GM04503 (cell line): ENCODE measurements around the gene GET4.
A peak's percentile ranks its signal among the peaks of the same experiment; 100 is the strongest.
"Not testable (repeated sequence)": the region's sequence is repeated elsewhere in the genome, so short reads cannot be mapped to it uniquely, and the experiment has no call there.

ENCODE experiments used
- DNase-seq: peaks from one replicate; pipeline ENCODE4 v3.0.0-alpha.2; 2012; ENCODE audit warnings: low read depth

Gene GET4

DNA sequence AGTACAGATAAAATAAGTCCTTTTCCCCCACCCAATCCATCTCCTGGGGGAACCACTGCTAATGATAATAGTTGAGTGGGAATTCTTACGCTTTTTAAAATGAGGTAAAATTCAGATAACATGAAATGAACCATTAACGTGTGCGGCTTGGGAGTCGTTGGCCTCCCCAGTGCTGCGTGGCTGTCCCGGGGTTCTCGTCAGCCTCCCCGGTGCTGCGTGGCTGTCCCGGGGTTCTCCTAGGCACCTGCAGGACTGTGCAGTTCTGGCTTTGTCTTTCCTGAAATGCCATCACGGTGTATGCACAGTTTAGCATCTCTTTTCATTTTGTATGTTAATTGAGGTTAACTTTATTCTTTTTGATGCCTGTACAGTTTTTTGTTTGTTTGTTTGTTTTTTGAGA lies 30.6 kb upstream of the GET4 start:
- DNase-seq: no peak

- not testable (repeated sequence) for DNase-seq
These were observed 29.2 kb upstream of the GET4 start for GRCh38 chr7:846958-847650.

- not testable (repeated sequence) for DNase-seq
These were observed 28.6 kb upstream of the GET4 start for GRCh38 chr7:847728-848127.

- DNase-seq: no peak
These were observed 27.2 kb upstream of the GET4 start for GRCh38 chr7:849145-849544.

DNA sequence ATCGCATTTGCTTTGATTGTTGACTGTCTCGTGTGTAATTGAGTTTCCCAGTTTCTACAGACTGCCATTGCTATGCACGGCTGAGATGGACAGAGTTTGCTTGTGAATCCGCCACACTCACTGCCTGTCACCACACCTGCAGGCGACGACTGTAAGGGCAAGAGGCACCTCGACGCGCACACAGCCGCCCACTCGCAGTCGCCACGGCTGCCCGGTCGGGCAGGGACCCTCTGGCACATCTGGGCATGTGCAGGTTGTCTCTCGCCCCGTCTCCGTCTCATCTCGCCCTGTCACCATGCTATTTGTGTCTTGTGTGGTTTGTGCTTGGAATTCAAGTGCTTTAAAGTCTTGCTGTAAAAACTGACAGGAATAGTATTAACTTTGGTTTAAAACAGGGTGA lies 26.6 kb upstream of the GET4 start:
- no peak for DNase-seq

- no peak for DNase-seq
These were observed 25.1 kb upstream of the GET4 start for GRCh38 chr7:851204-851603.

DNA sequence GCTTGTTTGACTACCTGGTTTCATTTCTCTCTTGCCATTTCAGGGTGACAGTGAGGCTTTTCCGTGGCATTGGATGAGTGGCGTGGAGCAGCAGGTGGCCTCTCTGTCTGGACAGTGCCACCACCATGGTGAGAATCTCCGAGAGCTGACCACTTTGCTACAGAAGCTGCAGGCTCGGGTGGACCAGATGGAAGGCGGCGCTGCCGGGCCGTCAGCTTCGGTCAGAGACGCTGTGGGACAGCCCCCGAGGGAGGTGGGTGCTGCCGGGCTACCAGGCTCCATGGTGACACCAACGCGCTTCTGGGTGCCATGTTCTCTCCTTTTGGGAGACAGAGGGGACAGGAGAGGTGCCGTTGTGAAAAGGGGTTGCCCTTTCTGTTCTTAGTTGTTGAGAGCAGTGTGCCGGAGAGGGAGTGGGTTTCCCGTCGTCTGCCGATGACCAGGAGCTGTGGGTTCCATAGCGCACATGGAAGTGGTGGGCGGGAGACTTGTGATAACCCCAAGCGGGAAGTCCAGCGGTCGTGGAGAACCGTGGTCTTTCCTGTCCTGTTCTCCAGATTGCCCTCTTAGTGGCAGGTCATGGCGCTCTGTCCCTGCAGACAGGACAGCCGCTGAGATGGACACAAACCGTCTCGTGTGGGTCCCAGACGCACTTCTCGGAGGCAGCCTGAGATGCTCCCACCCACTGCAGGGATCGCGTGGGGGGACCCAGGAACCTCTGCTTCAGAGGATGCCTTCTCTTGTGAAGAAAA lies 22.8 kb upstream of the GET4 start:
- DNase-seq: no peak

DNA sequence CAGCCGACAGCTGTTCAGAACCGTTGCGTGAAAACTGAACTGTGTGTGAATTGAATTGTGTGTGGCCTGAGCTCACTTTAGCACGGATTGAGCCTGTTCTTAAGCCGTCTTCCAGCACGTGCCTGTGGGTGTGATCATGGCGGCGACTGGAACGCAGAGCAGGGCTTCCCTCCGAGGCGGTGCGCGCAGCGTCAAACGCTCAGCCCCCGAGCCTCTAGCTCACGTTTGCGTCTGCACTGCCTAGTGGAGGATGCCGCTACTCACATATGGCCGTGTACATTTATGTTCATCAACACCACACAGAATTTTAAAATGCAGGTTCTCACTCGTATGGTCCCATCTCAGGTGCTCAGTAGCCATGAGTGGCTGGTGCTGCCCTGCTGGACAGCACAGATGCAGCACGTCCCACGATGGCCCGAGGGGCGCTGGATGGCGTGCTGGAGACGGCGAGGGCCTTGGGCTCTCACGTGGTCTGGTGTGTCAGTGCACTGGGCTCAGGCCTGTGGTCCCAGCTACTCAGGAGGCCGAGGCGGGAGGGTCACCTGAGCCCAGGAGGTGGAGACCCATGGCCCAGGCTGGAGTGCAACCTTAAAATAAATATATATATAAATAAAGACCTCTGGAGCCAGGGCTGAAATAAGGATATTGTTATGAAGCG lies 22.1 kb upstream of the GET4 start:
- no peak for DNase-seq

DNA sequence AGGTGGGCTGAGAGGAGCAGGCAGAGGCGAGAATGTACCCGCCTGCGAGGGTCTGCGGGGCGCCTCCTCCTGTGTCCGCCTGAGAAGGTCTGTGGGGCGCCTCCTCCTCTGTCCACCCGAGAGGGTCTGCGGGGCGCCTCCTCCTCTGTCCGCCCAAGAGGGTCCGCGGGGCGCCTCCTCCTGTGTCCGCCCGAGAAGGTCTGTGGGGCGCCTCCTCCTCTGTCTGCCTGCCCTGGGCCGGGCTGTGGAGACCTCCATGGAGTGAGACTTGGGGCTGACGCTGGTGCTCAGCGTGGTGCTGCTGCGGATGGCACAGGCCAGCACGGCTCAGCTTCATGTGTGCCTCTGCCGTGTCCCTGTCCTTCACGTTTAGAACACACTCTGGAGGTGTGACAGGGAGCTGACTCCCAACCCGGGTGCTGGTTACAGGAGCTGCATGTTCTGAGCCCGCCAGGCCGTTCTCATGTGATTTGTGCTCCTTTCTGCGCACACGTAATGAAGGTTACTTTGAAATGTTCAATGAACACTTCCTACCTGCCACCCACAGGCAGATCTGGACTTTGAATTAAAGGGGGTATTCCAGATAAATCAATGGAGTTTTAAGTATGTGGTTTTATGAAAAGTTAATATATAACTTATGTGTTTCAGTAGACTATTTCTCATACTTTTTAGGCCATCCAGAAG lies 20.5 kb upstream of the GET4 start:
- no peak for DNase-seq

DNA sequence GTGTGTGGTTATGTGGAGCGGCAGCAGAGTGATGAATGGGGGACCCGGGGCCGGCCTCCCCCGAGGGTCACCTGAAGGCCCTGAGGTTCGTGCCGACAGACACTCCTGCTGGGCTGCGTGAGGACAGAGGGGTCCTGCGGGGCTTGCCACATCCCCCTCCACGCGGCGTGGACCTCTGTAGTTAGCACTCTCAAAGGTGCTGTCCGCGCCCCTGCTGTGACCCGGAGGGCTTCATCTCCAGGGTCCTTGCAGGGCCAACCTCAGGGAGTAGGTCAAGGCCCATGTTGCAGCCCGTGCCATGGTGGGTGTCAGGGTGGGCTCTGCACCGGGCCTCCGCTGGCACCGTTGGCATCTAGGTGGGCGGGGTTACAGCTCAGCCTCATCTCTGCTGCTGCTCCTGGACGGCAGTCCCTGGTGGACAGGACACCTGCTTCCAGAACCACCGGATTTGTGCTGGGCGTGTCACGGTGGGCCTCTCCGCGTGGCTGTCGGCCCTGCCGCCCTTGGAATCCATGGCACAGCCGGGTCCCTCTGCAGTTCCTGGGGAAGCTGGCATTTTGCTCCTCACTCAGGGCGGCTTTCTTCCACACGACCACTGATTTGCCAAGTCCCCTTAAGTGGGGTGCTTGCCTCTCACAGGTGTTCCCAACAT lies 19.8 kb upstream of the GET4 start:
- no peak for DNase-seq

DNA sequence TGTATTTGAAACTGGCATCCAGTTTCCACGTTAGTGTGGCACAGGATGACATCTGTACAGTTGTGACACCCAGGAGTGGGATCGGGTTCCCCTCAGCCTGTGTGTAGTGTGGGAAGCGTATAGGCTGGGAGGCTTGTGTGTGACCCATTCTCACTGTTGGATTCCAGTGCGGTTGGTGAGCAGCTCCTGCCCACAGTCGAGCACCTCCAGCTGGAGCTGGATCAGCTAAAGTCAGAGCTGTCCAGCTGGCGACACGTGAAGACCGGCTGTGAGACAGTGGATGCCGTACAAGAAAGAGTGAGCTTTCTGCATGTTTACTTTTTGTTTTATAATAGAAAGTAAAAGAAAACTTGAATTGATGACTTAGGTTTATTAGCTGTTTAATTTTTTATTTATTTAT lies 18.7 kb upstream of the GET4 start:
- DNase-seq: no peak

GRCh38 chr7:859359-860030 lies 16.9 kb upstream of the GET4 start:
- no peak for DNase-seq

DNA sequence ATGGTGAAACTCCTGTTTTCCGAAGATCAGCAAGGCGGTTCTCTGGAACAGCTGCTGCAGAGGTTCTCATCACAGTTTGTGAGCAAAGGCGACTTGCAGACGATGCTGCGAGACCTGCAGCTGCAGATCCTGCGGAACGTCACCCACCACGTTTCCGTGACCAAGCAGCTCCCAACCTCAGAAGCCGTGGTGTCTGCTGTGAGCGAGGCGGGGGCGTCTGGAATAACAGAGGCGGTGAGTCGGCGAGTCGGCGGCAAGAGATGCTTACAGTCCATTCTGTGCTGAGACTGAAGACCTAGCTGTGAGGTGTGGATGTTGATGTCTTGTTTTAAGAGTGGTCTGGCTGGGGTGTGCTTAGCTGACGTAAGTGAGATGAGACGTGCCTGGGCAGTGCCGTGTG lies 16.2 kb upstream of the GET4 start:
- DNase-seq: no peak

DNA sequence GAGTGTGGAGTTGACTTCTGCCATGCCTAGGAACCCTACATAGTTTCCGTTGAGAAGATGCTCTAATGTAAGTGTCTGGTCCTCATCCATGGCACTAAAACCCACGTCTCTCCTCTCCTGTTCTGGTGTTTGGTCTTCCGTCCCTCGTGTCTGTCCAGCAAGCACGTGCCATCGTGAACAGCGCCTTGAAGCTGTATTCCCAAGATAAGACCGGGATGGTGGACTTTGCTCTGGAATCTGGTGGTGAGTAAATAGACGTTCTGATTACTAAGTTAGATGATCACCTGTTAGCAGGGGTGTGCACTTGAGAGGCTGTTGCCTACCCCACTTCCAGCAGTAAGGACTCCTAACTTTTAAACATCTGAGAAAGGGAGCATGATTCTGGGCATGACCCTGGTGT lies 15.1 kb upstream of the GET4 start:
- no peak for DNase-seq

DNA sequence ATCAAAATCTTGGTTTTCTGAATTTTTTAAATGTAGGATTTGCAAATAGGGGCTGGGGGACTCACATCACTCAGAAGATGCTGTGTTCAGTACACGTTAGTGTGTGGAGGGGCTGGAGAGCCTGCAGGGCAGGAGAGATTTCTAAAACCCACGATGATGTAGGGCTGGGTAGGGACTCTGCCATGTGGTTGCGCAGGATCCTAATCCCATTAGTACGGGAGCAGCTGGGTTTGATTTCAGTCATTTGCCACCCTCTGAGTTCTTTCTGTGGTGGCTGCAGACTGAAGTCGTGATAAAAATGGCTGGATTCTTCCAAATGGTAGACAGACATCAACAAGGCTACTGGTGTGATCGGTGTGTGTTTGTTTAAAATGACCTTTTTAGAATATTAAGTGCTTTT lies 14.2 kb upstream of the GET4 start:
- DNase-seq: no peak

- DNase-seq: no peak
These were observed 13.2 kb upstream of the GET4 start for GRCh38 chr7:863106-863505.

- DNase-seq: no peak
These were observed 10.4 kb upstream of the GET4 start for GRCh38 chr7:865921-866320.

DNA sequence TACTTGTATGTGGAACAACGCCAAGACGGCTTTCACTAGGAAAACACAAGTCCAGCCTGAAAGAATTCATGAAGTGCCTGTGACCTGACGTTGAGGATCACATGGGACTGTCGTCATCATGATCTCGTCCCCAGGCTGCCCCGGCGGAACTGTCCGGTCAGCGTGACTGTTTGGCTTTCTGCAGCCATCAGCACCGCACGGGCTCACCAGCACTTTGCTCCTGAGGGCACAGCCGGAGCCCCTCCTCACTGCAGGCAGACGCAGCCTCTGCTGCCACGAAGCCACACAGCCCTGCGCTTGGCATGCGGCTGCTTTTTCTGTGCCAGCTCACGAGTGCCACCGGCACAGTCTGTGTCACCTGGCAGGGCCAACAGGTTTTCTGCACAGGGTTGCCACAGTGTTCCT lies 9.4 kb upstream of the GET4 start:
- DNase-seq: peak; percentile 62

- DNase-seq: peak; percentile 49
These were observed 8.8 kb upstream of the GET4 start for GRCh38 chr7:867406-868188.

- DNase-seq: no peak
These were observed 8.2 kb upstream of the GET4 start for GRCh38 chr7:868189-868486.

- no peak for DNase-seq
These were observed 7.0 kb upstream of the GET4 start for GRCh38 chr7:869348-869747.
